Naive B cell (primary cell): ENCODE measurements around the gene PAN3. TPM values are rescaled to one million over a fixed set of nuclear protein-coding genes. Genes with fewer than 3 reads are reported as not detected.

Experiments used
- ATAC-seq, 2 donors: fragments of 150-1000 bp; cut with Tn5 transposase; 2 replicates each; pipeline ENCODE4 v1.10.0; 2021; ENCODE audit warnings: low read depth in 2 of 2, mild to moderate bottlenecking in 2 of 2, moderate library complexity in 2 of 2
- DNase-seq: peaks from one replicate; pipeline ENCODE4 v3.0.0; 2022
- H3K27ac Mint-ChIP-seq, 6 donors: one replicate each; pipeline ENCODE4 v1.8.0; 2020 to 2022; ENCODE audit warnings: mild to moderate bottlenecking in 6 of 6, mixed read lengths in 6 of 6, moderate library complexity in 5 of 6, inconsistent platforms in 2 of 6
- H3K27me3 Mint-ChIP-seq, 3 donors: one replicate each; pipeline ENCODE4 v1.8.0; 2021 to 2022; ENCODE audit warnings: mixed read lengths in 3 of 3, mild to moderate bottlenecking in 1 of 3
- H3K36me3 Mint-ChIP-seq, 2 donors: one replicate each; pipeline ENCODE4 v1.8.0; 2020 to 2022; ENCODE audit warnings: mixed read lengths in 2 of 2, inconsistent platforms in 1 of 2, mild to moderate bottlenecking in 1 of 2
- H3K4me1 Mint-ChIP-seq, 3 donors: one replicate each; pipeline ENCODE4 v1.8.0; 2020 to 2022; ENCODE audit warnings: mixed read lengths in 3 of 3, inconsistent platforms in 1 of 3, mild to moderate bottlenecking in 1 of 3, moderate library complexity in 1 of 3
- H3K4me3 Mint-ChIP-seq, 8 donors: one replicate each; pipeline ENCODE4 v1.8.0; 2020 to 2022; ENCODE audit warnings: mild to moderate bottlenecking in 8 of 8, mixed read lengths in 8 of 8, moderate library complexity in 8 of 8, inconsistent platforms in 2 of 8
- H3K9me3 Mint-ChIP-seq, 7 donors: one replicate each; pipeline ENCODE4 v1.8.0; 2020 to 2022; ENCODE audit warnings: mixed read lengths in 7 of 7, mild to moderate bottlenecking in 5 of 7, inconsistent platforms in 2 of 7, moderate library complexity in 1 of 7
- polyA plus RNA-seq, 6 donors: library from polyadenylated mRNA; unstranded; fragments of 300-500 nt; fragmentation: Illumina TruSeq; gene quantifications; one replicate each; pipeline ENCODE4 v1.2.3, GENCODE V29; 2021; ENCODE audit warnings: low read depth in 6 of 6

Gene PAN3
- polyA plus RNA-seq, 6 donors from 2014 or later = 6.3 to 11.2 (median 7.5) TPM

DNA sequence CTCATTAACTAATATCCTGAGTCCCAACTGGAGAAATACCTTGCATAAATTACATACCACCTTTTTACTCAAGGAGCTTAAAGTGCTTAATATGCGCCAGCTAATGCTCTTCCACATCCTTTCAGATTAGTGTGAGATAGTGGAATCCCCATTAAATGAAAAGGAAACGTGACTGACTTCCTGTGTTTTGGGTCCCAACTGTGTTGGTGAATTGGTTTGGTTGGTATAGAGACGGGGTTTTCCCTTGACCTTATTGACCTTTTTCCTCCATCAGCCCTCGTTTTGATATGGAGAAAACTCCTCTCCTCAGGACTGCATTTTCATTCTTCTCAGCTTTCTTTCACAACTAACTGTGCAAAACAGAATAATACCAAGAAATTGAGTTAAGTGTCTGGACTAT lies 163.5 kb downstream of the PAN3 start:
- no peak for ATAC-seq
- no peak for DNase-seq
- Mint-ChIP-seq H3K36me3 (peaks cover 0 to 16% of the 10 kb centered on the region in 2 donors), H3K27ac (peak overlapping the region in 1 of 6 donors; percentile 76), H3K4me3 (no peak overlapping the region), H3K4me1 (peaks cover 8 to 17% (median 11%) of the 10 kb centered on the region in 3 donors), H3K27me3 (no peaks in the 10 kb centered on the region), H3K9me3 (no peaks in the 10 kb centered on the region)

DNA sequence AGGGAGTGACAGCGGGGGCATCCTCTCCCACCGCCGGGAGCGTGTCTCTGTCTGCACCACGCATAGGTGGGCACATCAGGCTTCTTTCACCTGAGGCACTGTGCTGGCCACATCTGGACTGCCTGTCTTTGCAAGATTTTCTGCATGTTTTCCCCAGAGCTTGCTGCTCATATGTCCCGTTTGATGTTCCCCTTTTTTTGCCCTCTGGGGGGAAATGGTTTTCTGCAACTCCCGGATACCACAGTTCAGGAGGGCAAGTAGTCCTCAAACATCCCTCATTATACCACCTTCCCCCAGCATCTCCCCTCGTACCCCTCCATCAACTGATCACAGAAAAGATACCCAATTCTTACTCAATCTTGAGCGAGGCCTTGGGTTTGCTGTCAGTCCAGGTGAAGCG lies 168.0 kb downstream of the PAN3 start:
- DNase-seq = no peak
- peaks cover 0 to 9% (median 4%) of the 10 kb centered on the region in 3 donors for H3K4me1 Mint-ChIP-seq
- H3K27ac Mint-ChIP-seq = peak overlapping the region in 1 of 6 donors; percentile 78
- H3K9me3 Mint-ChIP-seq = no peaks in the 10 kb centered on the region
- H3K36me3 Mint-ChIP-seq = peaks cover 0 to 16% of the 10 kb centered on the region in 2 donors
- H3K4me3 Mint-ChIP-seq = no peak overlapping the region
- no peak for ATAC-seq
- H3K27me3 Mint-ChIP-seq = no peaks in the 10 kb centered on the region

DNA sequence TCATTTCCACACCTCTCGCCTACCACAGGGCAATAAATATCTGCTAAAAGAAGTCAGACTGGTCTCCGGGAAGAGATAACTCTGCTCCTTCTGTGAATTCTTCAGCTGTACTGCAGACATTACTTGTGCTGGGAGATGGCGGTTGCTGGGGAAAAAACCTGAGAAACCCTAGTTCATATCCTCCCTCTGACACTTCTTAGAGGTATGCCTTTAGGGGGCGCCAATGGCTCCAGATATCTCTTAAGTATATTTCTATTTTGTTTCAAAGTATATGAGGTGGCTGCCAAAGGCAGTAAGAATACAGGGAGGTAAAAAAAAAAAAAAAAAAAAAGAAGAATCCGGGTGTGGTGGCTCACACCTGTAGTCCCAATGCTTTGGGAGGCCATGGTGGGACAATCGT lies 175.2 kb downstream of the PAN3 start:
- Mint-ChIP-seq H3K4me3 (no peak overlapping the region), H3K27ac (peak overlapping the region in 1 of 6 donors; percentile 2), H3K4me1 (peaks cover 0 to 4% (median 0%) of the 10 kb centered on the region in 3 donors), H3K27me3 (no peaks in the 10 kb centered on the region), H3K36me3 (no peaks in the 10 kb centered on the region), H3K9me3 (no peaks in the 10 kb centered on the region)
- ATAC-seq (peak in 1 of 2 donors; percentile 30), DNase-seq (no peak)

DNA sequence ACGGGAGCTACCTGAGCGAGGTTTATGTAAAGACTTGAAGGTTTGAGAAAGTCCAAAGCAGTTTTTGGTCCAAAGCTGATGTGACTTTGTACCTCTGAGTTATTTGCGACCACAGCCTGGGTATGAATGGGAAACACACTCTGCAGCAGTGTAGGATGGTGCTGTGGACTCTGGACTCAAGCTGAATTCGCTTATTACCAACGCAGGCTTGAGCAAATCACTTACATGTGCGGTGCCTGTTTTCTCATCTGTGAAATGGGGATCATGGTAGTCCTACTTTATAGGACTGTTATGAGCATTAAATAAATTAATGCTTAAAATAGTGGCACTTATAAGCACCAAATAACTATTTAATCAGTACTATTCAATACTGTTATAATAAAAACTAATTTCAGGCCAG lies 176.5 kb downstream of the PAN3 start:
- Mint-ChIP-seq H3K4me3 (no peak overlapping the region), H3K9me3 (no peaks in the 10 kb centered on the region), H3K4me1 (peaks cover 0 to 4% (median 0%) of the 10 kb centered on the region in 3 donors), H3K27me3 (no peaks in the 10 kb centered on the region), H3K36me3 (no peaks in the 10 kb centered on the region), H3K27ac (no peak overlapping the region)
- no peak for DNase-seq
- no peak for ATAC-seq

DNA sequence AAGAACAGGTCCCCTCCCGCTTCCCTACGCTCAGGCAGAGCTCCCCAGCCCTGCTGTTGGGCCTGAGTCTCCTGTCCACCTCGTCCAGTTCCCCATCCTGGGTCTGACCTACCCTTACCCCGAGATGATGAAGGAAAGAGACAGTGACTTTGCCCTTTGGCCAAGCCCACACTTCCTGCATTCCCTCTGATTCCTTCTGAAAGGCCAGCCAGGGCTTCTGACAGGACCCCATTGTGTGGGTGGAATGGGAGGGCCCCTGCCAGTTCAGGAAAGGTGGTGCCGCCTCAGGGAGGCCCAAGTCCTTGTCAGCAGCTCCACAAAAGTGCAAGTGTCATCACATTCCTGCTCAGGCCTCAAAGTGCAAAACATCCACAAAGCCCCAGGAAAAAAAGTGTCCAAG lies 177.8 kb downstream of the PAN3 start:
- H3K36me3 Mint-ChIP-seq = no peaks in the 10 kb centered on the region
- no peak overlapping the region for H3K4me3 Mint-ChIP-seq
- peak overlapping the region in 1 of 6 donors; percentile 13 for H3K27ac Mint-ChIP-seq
- DNase-seq = no peak
- ATAC-seq = no peak
- H3K4me1 Mint-ChIP-seq = peaks cover 0 to 4% (median 0%) of the 10 kb centered on the region in 3 donors
- H3K27me3 Mint-ChIP-seq = no peaks in the 10 kb centered on the region
- H3K9me3 Mint-ChIP-seq = no peaks in the 10 kb centered on the region

DNA sequence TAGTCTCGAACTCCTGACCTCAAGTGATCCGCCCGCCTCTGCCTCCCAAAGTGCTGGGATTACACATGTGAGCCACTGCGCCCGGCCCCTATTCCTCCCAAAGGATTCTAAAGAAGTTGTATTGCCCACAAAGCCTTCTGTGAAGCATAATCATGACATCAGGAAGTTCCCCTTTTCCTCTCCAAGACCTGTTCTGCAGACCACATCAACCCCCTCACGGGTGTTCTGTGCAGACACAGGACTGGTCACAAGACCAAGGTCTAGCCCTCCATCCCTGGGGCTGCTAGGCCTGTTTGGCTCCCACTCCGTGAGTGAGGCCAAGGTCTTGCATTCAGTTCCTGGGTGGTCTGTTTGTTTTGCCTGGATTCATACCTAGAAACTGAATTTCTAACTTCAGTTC lies 178.5 kb downstream of the PAN3 start:
- H3K9me3 Mint-ChIP-seq = no peaks in the 10 kb centered on the region
- H3K4me3 Mint-ChIP-seq = no peak overlapping the region
- DNase-seq (no peak), ATAC-seq (no peak)
- no peaks in the 10 kb centered on the region for H3K36me3 Mint-ChIP-seq
- peaks cover 0 to 4% (median 0%) of the 10 kb centered on the region in 3 donors for H3K4me1 Mint-ChIP-seq
- no peaks in the 10 kb centered on the region for H3K27me3 Mint-ChIP-seq
- peak overlapping the region in 1 of 6 donors; percentile 47 for H3K27ac Mint-ChIP-seq

DNA sequence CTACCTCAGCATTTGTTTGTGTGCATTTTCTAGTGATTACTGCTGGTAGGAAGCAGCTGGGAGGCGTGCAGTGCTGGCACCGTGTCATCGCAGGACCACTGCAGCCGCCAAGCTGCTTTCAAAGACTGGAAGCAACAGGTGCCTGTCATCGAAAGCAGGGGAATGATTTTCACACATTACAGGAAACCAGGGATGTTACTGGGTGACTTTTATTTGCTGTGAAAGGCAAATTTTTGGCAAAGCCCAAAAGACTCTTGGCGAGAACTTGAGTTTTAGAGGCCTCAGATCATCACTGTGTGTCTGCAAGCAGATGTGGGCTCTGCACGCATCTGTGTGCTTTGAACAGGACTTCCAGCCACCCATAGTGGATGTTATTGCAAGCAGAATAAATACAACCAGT lies 180.2 kb downstream of the PAN3 start:
- Mint-ChIP-seq H3K4me1 (peaks cover 0 to 4% (median 0%) of the 10 kb centered on the region in 3 donors), H3K36me3 (no peaks in the 10 kb centered on the region), H3K27me3 (no peaks in the 10 kb centered on the region), H3K27ac (no peak overlapping the region), H3K4me3 (no peak overlapping the region), H3K9me3 (no peaks in the 10 kb centered on the region)
- DNase-seq (no peak), ATAC-seq (no peak)

DNA sequence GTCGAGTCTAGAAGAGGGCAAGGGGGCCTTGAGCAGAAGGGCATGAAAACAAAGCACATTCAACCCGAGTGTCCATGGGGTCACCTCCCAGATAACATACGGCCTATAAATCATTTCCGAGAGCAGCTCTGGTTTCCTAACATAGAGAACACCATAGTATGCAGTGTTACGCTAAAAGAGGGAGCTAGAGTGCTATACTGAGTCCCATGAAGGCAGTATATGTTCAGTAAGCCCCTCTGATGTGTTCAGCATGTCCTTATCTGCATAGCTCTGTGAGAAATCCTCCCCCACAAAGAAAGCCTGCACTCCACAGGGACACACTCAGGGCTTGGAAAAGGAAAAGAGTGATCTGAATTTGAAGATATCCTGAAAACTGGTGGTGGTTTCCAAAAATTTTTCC lies 181.2 kb downstream of the PAN3 start:
- no peak overlapping the region for H3K4me3 Mint-ChIP-seq
- H3K27ac Mint-ChIP-seq = peak overlapping the region in 1 of 6 donors; percentile 73
- no peak for DNase-seq
- H3K4me1 Mint-ChIP-seq = peaks cover 4 to 11% (median 7%) of the 10 kb centered on the region in 3 donors
- no peak for ATAC-seq
- no peaks in the 10 kb centered on the region for H3K27me3 Mint-ChIP-seq
- H3K9me3 Mint-ChIP-seq = no peaks in the 10 kb centered on the region
- H3K36me3 Mint-ChIP-seq = no peaks in the 10 kb centered on the region

DNA sequence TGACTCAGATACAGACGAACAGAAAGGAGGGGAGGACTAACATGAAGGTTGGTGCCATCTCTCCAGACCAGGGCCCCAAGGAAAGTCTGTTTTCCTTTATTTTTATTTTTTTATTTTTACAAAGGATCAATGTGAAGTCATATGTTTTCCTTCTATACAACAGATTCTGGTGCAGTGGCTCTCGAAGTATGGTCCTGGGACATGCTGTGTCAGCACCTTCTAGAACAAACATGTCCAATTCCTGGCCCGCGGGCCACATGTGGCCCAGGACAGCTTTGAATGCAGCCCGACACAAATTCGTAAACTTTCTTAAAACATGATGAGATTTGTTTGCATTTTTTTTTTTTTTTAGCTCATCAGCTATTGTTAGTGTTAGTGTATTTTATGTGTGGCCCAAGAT lies 181.9 kb downstream of the PAN3 start:
- Mint-ChIP-seq H3K27me3 (no peaks in the 10 kb centered on the region), H3K36me3 (no peaks in the 10 kb centered on the region), H3K9me3 (no peaks in the 10 kb centered on the region), H3K4me1 (peaks cover 4 to 18% (median 14%) of the 10 kb centered on the region in 3 donors), H3K27ac (no peak overlapping the region), H3K4me3 (no peak overlapping the region)
- no peak for DNase-seq
- no peak for ATAC-seq

DNA sequence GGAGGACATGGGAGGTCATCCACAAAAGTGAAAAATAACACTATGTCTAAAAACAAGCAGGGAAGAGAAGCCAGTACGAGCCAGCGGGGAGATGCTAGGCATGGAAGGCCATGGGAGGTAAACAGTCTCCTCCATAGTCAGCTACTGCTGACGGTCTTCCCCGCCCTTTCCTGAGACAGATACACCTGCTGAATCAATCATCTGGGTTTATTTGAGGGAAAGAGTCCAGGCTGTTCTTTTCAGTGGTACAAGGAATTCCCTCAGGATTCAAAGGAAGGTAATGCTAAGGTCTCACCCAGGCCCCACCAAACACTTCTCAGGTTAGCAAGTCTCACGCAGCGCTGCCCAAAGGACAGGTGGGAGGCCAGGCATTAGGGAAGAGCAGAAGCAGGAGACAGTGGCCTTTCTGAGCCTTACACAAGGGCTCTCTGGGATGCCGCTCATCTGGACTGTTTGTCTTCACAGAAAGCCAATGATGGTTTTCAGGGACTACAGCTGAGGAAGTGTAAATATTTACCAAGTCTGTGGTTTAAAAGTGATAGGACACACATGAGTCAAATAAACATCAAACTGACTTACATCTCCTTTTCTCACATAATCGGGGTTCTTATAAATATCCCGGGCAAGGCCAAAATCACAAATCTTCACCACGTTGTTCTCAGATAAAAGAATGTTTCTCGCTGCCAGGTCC lies 182.7 kb downstream of the PAN3 start:
- no peaks in the 10 kb centered on the region for H3K36me3 Mint-ChIP-seq
- peak overlapping the region in 2 of 6 donors; percentile 34 to 49 for H3K27ac Mint-ChIP-seq
- H3K27me3 Mint-ChIP-seq = no peaks in the 10 kb centered on the region
- DNase-seq (no peak), ATAC-seq (no peak)
- peaks cover 4 to 18% (median 14%) of the 10 kb centered on the region in 3 donors for H3K4me1 Mint-ChIP-seq
- H3K4me3 Mint-ChIP-seq = no peak overlapping the region
- H3K9me3 Mint-ChIP-seq = no peaks in the 10 kb centered on the region

DNA sequence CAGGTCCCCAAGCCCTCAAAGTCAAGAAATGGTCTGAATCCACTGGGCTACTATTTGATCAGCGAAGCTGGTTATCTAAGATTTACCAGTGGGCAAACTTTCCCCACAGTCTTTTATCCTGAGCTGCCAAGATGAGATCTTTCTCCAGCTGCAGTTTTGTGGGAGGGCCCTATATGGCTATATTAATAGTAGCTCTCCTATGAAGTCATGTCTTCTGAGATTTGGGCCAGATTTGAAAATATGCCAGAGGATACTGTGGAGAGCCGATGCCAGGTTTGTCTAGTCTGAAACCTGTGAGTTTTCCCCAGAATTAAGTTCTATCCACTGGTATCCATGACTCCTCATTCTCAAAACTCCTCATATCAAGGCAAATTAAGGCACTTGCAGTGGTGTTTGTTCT lies 183.4 kb downstream of the PAN3 start:
- Mint-ChIP-seq H3K27ac (peak overlapping the region in 1 of 6 donors; percentile 36), H3K4me1 (peaks cover 4 to 18% (median 14%) of the 10 kb centered on the region in 3 donors), H3K36me3 (no peaks in the 10 kb centered on the region), H3K9me3 (no peaks in the 10 kb centered on the region), H3K4me3 (no peak overlapping the region), H3K27me3 (no peaks in the 10 kb centered on the region)
- ATAC-seq (no peak), DNase-seq (no peak)

DNA sequence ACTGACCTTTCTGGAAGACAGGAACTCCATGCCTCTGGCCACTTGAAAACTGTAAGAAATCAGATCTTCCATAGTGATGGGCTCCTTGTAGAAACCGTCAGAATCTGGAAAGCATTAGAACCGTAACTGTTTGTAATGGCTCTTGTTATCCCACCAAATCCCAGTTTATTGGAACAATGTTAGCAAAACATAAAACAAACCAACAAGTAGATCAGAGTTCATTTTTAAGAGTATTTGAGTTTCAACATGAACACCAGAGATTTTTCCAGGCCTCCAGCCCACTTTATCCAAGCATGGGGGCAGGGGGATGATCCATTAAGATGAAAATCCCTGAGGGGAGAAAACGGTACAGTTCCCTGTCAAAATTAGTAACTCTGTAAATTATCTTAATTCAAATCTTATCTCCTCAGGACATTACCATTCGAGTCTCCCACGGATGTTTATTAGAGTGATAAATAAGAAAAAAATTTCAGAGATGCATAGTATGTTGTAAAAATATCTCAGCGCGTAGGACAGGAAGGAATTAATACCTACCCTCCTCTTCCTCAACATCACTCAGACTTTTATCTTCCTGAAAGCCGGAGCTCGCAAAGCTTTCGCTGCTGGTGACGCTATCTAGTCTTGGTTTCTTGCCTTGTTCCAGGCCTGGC lies 184.0 kb downstream of the PAN3 start:
- Mint-ChIP-seq H3K9me3 (no peaks in the 10 kb centered on the region), H3K36me3 (no peaks in the 10 kb centered on the region), H3K27me3 (no peaks in the 10 kb centered on the region), H3K27ac (peak overlapping the region in 1 of 6 donors; percentile 89), H3K4me3 (no peak overlapping the region), H3K4me1 (peaks cover 4 to 14% (median 14%) of the 10 kb centered on the region in 3 donors)
- DNase-seq (no peak), ATAC-seq (no peak)

DNA sequence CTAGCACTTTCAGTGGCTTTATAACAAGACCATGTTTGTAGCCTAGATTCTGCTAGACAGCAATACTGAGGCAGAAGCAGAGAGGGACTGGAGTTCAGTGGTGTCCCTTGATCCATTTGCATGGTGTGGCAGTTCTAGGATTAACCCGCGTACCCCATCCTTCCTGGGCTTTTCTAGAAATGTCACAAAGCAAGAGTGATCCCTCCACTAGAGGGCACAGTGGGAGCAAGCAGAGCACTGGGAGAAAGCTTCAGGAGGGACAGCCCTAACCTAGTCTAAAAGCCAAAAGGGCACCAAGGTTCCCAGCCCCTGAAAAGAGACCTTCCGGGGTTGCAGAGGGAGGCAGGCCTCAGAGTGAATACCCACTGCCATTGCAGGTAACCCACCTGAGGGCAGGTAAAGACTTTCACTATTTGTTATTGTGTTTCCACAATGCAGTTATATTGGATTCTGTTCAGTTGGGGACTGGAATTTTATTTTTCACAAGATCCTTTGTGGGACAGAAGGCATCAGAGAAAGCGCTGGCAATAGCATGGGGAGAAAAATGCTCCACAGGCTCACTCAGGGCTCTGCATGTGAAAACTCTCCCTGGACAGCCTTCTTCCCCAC lies 185.9 kb downstream of the PAN3 start:
- Mint-ChIP-seq H3K9me3 (no peaks in the 10 kb centered on the region), H3K36me3 (no peaks in the 10 kb centered on the region), H3K27ac (peak overlapping the region in 2 of 6 donors; percentile 3 to 68), H3K27me3 (no peaks in the 10 kb centered on the region), H3K4me1 (peaks cover 4 to 14% (median 14%) of the 10 kb centered on the region in 3 donors), H3K4me3 (no peak overlapping the region)
- peak; percentile 57 for DNase-seq
- peak; percentile 58 to 81 for ATAC-seq

DNA sequence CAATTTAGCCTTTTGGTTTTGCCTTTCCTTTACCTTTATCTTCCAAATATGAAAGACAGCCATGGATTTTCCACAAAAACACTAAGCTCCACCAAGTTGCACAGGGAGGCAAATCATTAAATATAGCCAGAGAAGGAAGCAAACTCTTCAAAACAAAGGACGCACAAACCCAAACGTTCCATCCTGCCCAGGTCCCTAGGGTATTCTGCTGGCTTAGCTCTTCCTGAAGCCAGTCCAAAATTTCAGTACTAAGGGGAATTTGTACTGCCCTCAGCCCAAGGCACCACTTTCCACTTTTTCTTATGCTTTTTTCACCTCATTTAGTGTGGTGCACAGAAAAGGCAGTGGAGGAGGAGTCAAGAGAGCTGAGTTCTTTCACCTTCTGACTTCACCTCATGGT lies 186.7 kb downstream of the PAN3 start:
- no peak for DNase-seq
- Mint-ChIP-seq H3K36me3 (no peaks in the 10 kb centered on the region), H3K27me3 (no peaks in the 10 kb centered on the region), H3K27ac (peak overlapping the region in 2 of 6 donors; percentile 24 to 56), H3K9me3 (no peaks in the 10 kb centered on the region), H3K4me1 (peaks cover 4 to 14% (median 14%) of the 10 kb centered on the region in 3 donors), H3K4me3 (peak overlapping the region in 1 of 8 donors; percentile 71)
- no peak for ATAC-seq
